ENCODE measurements around the gene NME3.

GRCh38 chr16:1773703-1774447 is 2.5 kb upstream of the NME3 start:
- TF ChIP-seq, protein P1, sequence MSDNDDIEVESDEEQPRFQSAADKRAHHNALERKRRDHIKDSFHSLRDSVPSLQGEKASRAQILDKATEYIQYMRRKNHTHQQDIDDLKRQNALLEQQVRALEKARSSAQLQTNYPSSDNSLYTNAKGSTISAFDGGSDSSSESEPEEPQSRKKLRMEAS (IDR thresholded peaks at IDR 0.05), result no peak
- TF ChIP-seq, protein P2, sequence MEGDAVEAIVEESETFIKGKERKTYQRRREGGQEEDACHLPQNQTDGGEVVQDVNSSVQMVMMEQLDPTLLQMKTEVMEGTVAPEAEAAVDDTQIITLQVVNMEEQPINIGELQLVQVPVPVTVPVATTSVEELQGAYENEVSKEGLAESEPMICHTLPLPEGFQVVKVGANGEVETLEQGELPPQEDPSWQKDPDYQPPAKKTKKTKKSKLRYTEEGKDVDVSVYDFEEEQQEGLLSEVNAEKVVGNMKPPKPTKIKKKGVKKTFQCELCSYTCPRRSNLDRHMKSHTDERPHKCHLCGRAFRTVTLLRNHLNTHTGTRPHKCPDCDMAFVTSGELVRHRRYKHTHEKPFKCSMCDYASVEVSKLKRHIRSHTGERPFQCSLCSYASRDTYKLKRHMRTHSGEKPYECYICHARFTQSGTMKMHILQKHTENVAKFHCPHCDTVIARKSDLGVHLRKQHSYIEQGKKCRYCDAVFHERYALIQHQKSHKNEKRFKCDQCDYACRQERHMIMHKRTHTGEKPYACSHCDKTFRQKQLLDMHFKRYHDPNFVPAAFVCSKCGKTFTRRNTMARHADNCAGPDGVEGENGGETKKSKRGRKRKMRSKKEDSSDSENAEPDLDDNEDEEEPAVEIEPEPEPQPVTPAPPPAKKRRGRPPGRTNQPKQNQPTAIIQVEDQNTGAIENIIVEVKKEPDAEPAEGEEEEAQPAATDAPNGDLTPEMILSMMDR (IDR thresholded peaks at IDR 0.05 in 2 of 3, conservative IDR thresholded peaks at IDR 0.05 in 1 of 3; ENCODE audit: borderline replicate concordance in 1 of 3, insufficient read depth in 1 of 3, low read depth in 2 of 3, low read length in 2 of 3), result no peak
- TF ChIP-seq POLR2A (IDR thresholded peaks at IDR 0.05; ENCODE audit: borderline replicate concordance, extremely low read depth, insufficient read depth, insufficient read length) (no peak), POLR2AphosphoS5 (IDR thresholded peaks at IDR 0.05; ENCODE audit: low read depth, low read length) (no peak; the same call in 1 of the 2 replicates), EZH2phosphoT487 (IDR thresholded peaks at IDR 0.05; ENCODE audit: borderline replicate concordance) (no peak), EGR1 (IDR thresholded peaks at IDR 0.05; ENCODE audit: low read depth) (no peak), FOSL1 (IDR thresholded peaks at IDR 0.05; ENCODE audit: low read depth) (no peak), RAD21 (IDR thresholded peaks at IDR 0.05; ENCODE audit: low read depth) (no peak), SRF (IDR thresholded peaks at IDR 0.05; ENCODE audit: low read depth) (no peak), REST (IDR thresholded peaks at IDR 0.05; ENCODE audit: low read depth) (no peak), TCF7L2 (IDR thresholded peaks at IDR 0.05; ENCODE audit: borderline replicate concordance, extremely low read depth, insufficient read depth, insufficient read length) (no peak), SP1 (IDR thresholded peaks at IDR 0.05; ENCODE audit: low read depth) (no peak), EZH2 (IDR thresholded peaks at IDR 0.05) (no peak), YY1 (IDR thresholded peaks at IDR 0.05; ENCODE audit: extremely low read depth, insufficient replicate concordance, low read depth, low read length) (no peak)
